Testis (tissue), 3 donors: ENCODE data around the gene KIAA0513. TPM values are rescaled to one million over a fixed set of nuclear protein-coding genes. Genes with fewer than 3 reads are reported as not detected.

Experiments used
- polyA plus RNA-seq: library from polyadenylated mRNA; stranded (reverse); fragments of 350-450 nt; fragmentation: Illumina TruSeq; extraction: RNeasy Lipid Tissue Mini Kit (QIAGEN cat#74804); gene quantifications from one replicate; pipeline ENCODE4 v1.2.3, GENCODE V29; 2014; ENCODE audit warnings: low read depth, low replicate concordance; ENCODE audit not compliant: insufficient read depth
- total RNA-seq, 2 donors: library from RNA; depleted of rRNA; stranded (reverse); fragments of >200 nt; gene quantifications; one replicate each; pipeline ENCODE4 v1.2.3, GENCODE V29; 2016

The KIAA0513 gene
- total and polyA plus RNA-seq, 3 donors from 2014 or later: 9.8 to 18.7 (median 18.4) TPM

Other genes starting within 250 kb of the KIAA0513 start
- gene CRISPLD2, start 207.8 kb upstream of the KIAA0513 start, total RNA-seq: 10 to 100 TPM; 47.7 to 59.6 TPM
- 48.8 TPM for gene CRISPLD2, start 207.8 kb upstream of the KIAA0513 start, polyA plus RNA-seq
- gene ZDHHC7, start 16.3 kb upstream of the KIAA0513 start, total RNA-seq: 10 to 100 TPM; 35.0 to 42.7 TPM
- 29.4 TPM for gene ZDHHC7, start 16.3 kb upstream of the KIAA0513 start, polyA plus RNA-seq
- gene CIBAR2, start 84.7 kb downstream of the KIAA0513 start, total RNA-seq: under 1 TPM in 1 of 2 donors, not detected in 1; 0.24 TPM
- 1.6 TPM for gene CIBAR2, start 84.7 kb downstream of the KIAA0513 start, polyA plus RNA-seq